ENCODE results near the gene XRCC6. TPM values are rescaled to one million over a fixed set of nuclear protein-coding genes. Genes with fewer than 3 reads are reported as not detected.
A peak's percentile ranks its signal among the peaks of the same experiment; 100 is the strongest.
"Not testable (repeated sequence)": the region's sequence is repeated elsewhere in the genome, so short reads cannot be mapped to it uniquely, and the experiment has no call there.

The XRCC6 gene
- total RNA-seq (2022), result 173 and 203 TPM in 2 replicates
- Bru-seq, nascent RNA, result percentile 82 among the genes with signal in this experiment
- BruChase-seq, experiment 1, labeled RNA remaining after a 6-hour chase, result percentile 95 among the genes with signal in this experiment
- BruChase-seq, experiment 2, labeled RNA remaining after a 2-hour chase, result percentile 85 among the genes with signal in this experiment
- long read RNA-seq, transcript XRCC6-202 (13 exons, 2,296 nt), result major isoform, 817 of 978 reads
- long read RNA-seq, transcript XRCC6-206 (12 exons, 2,148 nt), result minor isoform, 11 of 978 reads
- long read RNA-seq, transcript XRCC6-205 (13 exons, 2,200 nt), result minor isoform, 7 of 978 reads
- long read RNA-seq, transcript XRCC6-201 (12 exons, 2,709 nt), result minor isoform, 50 of 978 reads
- long read RNA-seq, partial matches to known transcripts, result 32 of 978 reads
- long read RNA-seq, other reads (novel, unspliced or antisense), result 59 of 978 reads

GRCh38 chr22:41621099-41621910, at the start of gene XRCC6:
TSS of gene XRCC6 (plus strand) at chr22:41621295. CDS start at chr22:41622005, 710 bp downstream.
- H3K4me1 Mint-ChIP-seq (ENCODE audit: insufficient read depth, unreplicated experiment), result peaks cover 29% of the 10 kb centered on the region
- BruUV-seq (replicated peaks), result no TSS peak
- H3K27ac Mint-ChIP-seq (ENCODE audit: low read depth, unreplicated experiment), result peak within 1 kb of the TSS; percentile 95
- intact Hi-C loops (cut with micrococcal nuclease), result no loop called here
- H3K27me3 Mint-ChIP-seq (ENCODE audit: insufficient read depth, unreplicated experiment), result no peaks in the 10 kb centered on the region
- H3K36me3 Mint-ChIP-seq (ENCODE audit: insufficient read depth, unreplicated experiment), result peaks cover 60% of the 10 kb centered on the region
- peak; percentile 100 for DNase-seq (ENCODE audit: unreplicated experiment)
- no peak for TF ChIP-seq CTCF (IDR thresholded peaks at IDR 0.05; ENCODE audit: unreplicated experiment)
- H3K4me3 Mint-ChIP-seq (ENCODE audit: unreplicated experiment), result peak within 1 kb of the TSS; percentile 93
- ChIA-PET CTCF (interaction anchor here (0.6 to 0.7 kb wide), 3 partner anchors 41 to 348 kb away, joined by 3 read pairs; no protein-coding TSS in a partner anchor), POLR2A (interaction anchor here (0.5 to 4.7 kb wide), 39 partner anchors 8 to 1294 kb away, joined by 3 to 60 read pairs (median 4); partner anchors contain the start of genes PHF5A, PMM1, POLR3H and SNU13)
- H3K9me3 Mint-ChIP-seq (ENCODE audit: unreplicated experiment), result no peaks in the 10 kb centered on the region

- POLR2A ChIA-PET, result no interaction called here
- H3K9me3 Mint-ChIP-seq (ENCODE audit: unreplicated experiment), result peaks cover 8% of the 10 kb centered on the region
- no peak for TF ChIP-seq CTCF (IDR thresholded peaks at IDR 0.05; ENCODE audit: unreplicated experiment)
- BruUV-seq (replicated peaks), result no TSS peak
- no peak for DNase-seq (ENCODE audit: unreplicated experiment)
- H3K36me3 Mint-ChIP-seq (ENCODE audit: insufficient read depth, unreplicated experiment), result peaks cover 4% of the 10 kb centered on the region
- no peak overlapping the region for H3K27ac Mint-ChIP-seq (ENCODE audit: low read depth, unreplicated experiment)
- CTCF ChIA-PET, result no interaction called here
- no peaks in the 10 kb centered on the region for H3K4me1 Mint-ChIP-seq (ENCODE audit: insufficient read depth, unreplicated experiment)
- intact Hi-C loops (cut with micrococcal nuclease), result no loop called here
- H3K4me3 Mint-ChIP-seq (ENCODE audit: unreplicated experiment), result no peak overlapping the region
- H3K27me3 Mint-ChIP-seq (ENCODE audit: insufficient read depth, unreplicated experiment), result no peaks in the 10 kb centered on the region
Measured at GRCh38 chr22:41571786-41572185, 49.3 kb upstream of the XRCC6 start.

GRCh38 chr22:41572305-41572704, 48.8 kb upstream of the XRCC6 start:
- CTCF ChIA-PET; H3K9me3 Mint-ChIP-seq (ENCODE audit: unreplicated experiment); DNase-seq (ENCODE audit: unreplicated experiment); H3K4me3 Mint-ChIP-seq (ENCODE audit: unreplicated experiment); intact Hi-C loops (cut with micrococcal nuclease); BruUV-seq (replicated peaks); H3K27ac Mint-ChIP-seq (ENCODE audit: low read depth, unreplicated experiment); H3K36me3 Mint-ChIP-seq (ENCODE audit: insufficient read depth, unreplicated experiment); POLR2A ChIA-PET; H3K4me1 Mint-ChIP-seq (ENCODE audit: insufficient read depth, unreplicated experiment); H3K27me3 Mint-ChIP-seq (ENCODE audit: insufficient read depth, unreplicated experiment): not testable (repeated sequence)

- Mint-ChIP-seq H3K36me3 (ENCODE audit: insufficient read depth, unreplicated experiment) (peaks cover 18% of the 10 kb centered on the region), H3K4me1 (ENCODE audit: insufficient read depth, unreplicated experiment) (no peaks in the 10 kb centered on the region), H3K27ac (ENCODE audit: low read depth, unreplicated experiment) (no peak overlapping the region), H3K27me3 (ENCODE audit: insufficient read depth, unreplicated experiment) (no peaks in the 10 kb centered on the region), H3K9me3 (ENCODE audit: unreplicated experiment) (peaks cover 8% of the 10 kb centered on the region), H3K4me3 (ENCODE audit: unreplicated experiment) (no peak overlapping the region)
- ChIA-PET POLR2A (no interaction called here), CTCF (no interaction called here)
- no TSS peak for BruUV-seq (replicated peaks)
- no peak for TF ChIP-seq CTCF (IDR thresholded peaks at IDR 0.05; ENCODE audit: unreplicated experiment)
- DNase-seq (ENCODE audit: unreplicated experiment), result no peak
- intact Hi-C loops (cut with micrococcal nuclease), result no loop called here
Measured at GRCh38 chr22:41573677-41574076, 47.4 kb upstream of the XRCC6 start.
